GM10847 (cell line): ENCODE data around the gene CUTA.

Experiments
- POLR2A ChIP-seq: IDR thresholded peaks from 2 replicates; pipeline ENCODE4 v1.6.1; 2011; ENCODE audit not compliant: insufficient read length; ENCODE audit errors: extremely low read depth

Gene CUTA

GRCh38 chr6:33373960-33374910 is 43.7 kb downstream of the CUTA start:
- TF ChIP-seq POLR2A, result no peak

GRCh38 chr6:33372526-33373123 is 45.3 kb downstream of the CUTA start:
- TF ChIP-seq POLR2A, result no peak

DNA sequence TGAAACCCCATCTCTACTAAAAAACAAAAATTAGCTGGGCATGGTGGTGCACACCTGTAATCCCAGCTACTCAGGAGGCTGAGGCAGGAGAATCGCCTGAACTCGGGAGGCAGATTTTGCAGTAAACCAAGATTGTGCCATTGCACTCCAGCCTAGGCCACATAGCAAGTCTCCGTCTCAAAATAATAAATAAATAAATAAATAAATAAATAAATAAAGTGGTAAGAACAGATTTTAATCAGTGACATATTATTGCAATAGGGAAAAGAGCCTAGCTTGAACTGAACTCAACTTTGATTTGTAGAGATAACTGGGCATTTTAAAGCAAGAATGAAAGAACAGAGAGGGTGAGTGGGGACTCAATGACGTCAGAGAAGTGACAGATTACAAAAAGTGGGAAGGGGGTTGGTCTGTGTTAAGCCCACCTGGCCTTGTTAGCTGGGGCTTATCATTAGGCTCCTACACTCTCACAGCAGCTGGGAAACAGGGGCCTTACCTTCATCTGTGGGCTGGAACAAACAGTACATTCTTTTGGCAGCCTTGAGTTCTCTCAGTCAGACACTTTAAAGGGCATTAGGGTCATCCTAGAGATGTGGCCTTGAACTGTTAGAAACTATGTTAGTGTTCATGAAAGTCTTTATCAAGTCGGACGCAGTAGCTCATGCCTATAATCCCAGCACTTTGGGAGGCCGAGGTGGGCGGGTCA is 50.7 kb downstream of the CUTA start:
- no peak for TF ChIP-seq POLR2A
